SKM-1 treated with dmso at 0.1 percent for 144 hours (cell line): ENCODE data around the gene LRBA.
"Not testable (repeated sequence)": the region's sequence is repeated elsewhere in the genome, so short reads cannot be mapped to it uniquely, and the experiment has no call there.

Experiments
- DNase-seq: peaks from one replicate; lab custom pipeline; 2025; ENCODE audit not compliant: unreplicated experiment; lab: John Stamatoyannopoulos, UW

Gene LRBA

DNA sequence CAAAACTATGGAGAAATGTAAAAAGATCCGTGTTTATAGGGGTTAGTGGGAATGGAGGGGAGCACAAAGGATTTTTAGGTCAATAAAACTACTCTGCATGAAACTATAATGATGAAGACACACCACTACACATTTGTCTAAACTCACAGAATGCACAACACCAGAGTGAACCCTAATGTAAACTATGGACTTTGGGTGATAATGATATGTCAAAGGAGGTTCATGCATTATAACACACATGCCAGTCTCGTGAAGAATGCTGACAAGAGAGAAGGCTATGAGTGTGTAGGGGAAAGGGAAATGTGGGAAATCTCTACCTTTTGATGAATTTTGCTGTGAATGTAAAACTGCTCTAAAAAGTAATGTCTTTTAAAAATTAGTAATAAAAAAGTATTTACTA, 249.9 kb downstream of the LRBA start:
- DNase-seq, result no peak

- no peak for DNase-seq
Observed at GRCh38 chr4:150751648-150752047, 263.4 kb downstream of the LRBA start.

DNA sequence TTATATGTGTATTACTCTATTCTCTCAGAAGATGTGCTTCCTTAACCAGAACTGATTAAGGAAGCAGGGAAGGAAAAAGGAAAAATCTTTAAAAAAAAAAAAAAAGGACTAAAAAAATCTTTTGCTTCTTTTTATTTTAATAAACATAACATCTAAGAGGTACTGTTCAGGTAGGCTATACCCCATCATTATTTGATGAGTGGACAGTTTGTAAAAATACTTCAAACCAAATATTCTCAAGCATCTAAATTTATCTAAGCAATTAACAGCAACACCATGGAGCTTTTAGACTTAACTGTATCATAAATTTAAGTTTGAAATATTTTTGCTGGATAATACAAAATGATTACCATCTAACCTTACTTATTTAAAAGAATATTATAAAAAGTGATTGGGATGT, 264.3 kb downstream of the LRBA start:
- DNase-seq, result no peak

DNA sequence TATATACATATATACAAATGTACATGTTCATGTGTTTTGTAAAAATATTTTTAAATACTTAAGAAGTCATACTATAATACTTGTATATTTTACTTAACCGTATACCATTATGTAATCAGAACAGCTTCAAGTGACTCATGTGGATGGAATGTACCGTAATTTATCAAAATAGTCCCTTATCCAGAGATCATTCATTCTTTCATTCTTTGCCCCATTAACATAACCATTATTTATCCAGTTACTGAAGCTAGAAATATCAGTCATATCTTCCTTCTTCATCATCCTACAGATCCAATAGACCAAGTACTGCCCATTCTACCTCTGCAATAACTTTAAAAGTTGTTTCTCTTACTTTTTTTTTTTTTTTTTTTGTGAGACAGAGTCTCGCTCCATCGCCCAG, 268.9 kb downstream of the LRBA start:
- DNase-seq, result no peak

DNA sequence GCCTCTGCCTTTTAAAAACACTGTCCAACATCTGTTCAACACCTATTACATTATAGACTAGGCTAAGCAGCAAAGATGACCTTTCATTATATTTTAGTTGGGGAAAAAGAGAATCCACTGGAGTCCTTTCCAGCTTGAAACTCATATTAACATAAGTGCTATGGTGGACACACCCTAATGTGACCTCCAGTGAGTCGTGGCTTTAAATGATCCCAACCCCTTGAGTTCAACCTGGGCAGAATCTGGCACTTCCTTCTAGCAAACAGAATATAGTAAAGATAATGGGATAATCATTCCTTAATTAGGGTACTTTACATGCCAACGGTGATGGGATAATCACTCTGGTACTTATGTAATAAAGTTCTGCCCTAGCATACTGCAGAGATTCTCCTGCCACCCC, 270.5 kb downstream of the LRBA start:
- no peak for DNase-seq

- DNase-seq, result no peak
Observed at GRCh38 chr4:150743564-150744342, 271.3 kb downstream of the LRBA start.

- DNase-seq, result not testable (repeated sequence)
Observed at GRCh38 chr4:150742930-150743329, 272.2 kb downstream of the LRBA start.

DNA sequence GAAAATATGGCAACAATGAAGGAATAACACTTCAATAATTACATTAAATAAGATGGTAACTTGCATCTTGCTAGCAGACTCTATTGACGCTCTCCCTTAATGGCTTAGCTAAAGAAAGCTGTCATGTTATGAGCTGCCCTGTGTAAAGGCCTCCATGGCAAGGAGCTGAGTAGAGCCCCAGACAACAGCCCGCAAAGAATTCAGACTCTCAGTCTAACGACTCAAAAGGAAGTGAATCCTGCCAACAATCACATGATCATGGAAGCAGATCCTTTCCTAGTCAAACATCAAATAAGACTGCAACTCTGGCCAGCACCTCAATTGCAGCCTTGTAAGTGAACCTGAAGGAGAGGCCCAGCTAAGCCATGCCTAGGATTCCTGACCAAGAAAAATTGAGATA, 275.5 kb downstream of the LRBA start:
- DNase-seq, result no peak

GRCh38 chr4:150725957-150726523, 289.0 kb downstream of the LRBA start:
- DNase-seq, result no peak

DNA sequence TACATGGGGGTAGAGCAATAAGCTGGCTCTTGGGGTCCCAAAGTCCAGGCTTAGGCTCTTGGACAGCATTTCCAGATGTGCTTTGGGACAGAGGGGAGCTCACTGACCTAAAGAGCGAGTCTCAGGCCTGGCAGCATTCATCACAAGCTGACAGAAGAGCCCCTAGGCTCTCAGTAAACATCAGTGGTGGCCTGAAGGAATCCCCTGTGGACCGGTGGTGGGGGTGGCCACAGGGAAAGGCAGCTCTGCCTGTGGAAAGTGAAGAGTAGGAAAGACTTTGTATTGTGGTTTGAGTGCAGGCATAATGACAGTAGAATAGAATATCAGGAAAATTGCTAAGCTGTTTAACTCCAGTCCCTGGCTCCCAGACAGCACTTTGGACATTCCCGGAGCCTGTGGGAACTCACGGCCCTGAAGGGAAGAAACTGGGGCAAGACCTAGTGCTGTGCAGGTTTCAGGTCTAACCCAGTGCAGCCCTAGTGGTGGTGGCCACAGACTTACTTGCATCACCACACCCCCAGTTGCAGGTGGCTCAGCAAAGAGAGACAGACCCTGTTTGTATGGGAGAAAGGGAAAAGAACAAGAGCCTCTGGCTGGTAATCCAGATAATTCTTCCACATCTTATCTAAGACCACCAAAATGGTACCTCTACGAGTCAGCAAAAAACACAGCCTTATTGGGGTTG, 291.2 kb downstream of the LRBA start:
- no peak for DNase-seq

DNA sequence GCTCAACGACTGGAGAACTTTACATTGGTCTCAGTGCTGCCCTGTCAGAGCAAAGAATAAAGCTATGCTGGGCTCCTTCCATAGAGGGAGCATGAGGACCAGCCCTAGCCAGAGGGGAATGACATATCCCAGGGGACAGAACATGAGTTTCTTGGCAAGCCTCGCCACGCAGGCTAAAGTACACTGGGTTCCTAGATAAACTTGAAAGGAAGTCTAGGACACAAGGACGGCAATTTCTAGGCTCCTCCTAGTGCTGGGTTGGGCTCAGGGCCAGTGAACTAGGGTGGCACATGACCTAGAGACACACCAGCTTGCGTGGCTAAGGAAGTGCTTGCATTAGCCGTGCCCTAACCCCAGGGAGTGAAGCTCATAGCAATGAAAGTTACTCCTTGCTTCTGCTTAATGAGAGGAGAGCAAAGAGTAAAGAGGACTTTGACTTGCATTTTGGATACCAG, 292.1 kb downstream of the LRBA start:
- no peak for DNase-seq

DNA sequence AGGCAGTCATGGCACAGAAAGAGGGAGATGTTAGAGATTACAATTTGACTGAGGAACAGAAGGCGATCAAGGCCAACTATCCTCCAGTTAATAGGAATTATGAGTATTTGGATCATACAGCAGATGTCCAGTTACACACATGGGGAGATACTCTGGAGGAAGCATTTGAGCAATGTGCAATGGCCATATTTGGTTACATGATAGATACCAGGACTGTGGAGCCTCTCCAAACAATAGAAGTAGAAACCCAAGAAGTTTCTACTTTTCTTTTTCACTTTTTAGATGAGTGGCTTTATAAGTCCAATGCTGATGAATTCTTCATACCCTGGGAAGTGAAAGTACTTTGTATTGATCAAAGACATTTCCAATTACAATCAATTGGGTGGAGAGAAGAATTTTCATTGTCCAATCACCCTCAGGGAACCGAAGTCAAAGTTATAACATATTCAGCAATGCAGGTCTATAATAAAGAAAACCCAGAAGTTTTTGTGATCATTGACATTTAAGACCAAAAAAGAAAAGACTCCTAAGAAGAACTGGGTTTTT, 294.0 kb downstream of the LRBA start:
- no peak for DNase-seq

GRCh38 chr4:150717952-150718351, 297.1 kb downstream of the LRBA start:
- DNase-seq, result no peak

DNA sequence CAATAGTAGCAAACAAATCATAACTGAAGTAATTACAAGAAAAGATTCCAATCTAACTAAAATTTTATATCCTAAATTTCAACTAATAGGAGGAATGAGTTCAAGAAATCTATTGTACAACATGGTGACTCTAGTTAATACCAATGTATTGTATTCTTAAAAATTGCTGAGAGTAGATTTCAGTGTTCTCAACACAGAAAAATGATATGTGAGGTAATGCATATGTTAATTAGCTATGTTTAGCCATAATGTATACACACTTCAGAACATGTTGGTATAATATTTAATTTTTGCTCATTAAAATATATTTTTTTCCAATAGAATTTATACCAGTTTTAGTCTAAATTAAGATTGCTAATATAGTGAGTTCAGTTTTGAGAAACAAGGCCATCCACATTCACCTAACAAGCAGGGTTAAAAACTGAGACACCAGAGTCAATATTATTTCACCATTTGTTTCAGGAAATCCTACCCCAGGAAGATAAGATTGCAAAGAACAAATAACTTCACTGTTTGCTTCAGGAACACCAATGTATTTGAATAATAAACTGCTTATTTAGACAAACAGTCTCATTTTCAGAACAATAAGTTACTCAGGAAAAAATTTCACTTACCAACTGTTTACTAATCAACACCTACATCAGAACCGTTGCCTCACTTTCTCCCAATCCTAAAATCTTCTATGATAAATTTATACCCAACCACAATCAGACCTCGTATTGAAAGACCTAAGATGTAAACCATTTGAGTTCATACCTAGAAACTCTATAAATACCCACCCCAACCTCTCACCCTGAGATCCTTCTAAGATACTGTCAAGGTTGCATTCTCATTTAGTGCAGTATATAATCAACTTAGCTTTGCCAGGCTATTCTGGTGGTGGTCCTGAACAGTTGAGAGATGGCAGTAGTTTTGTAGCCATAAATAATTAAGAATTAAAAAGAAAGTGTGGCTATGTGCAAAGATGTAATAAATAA, 300.3 kb downstream of the LRBA start:
- no peak for DNase-seq

GRCh38 chr4:150713251-150713650, 301.8 kb downstream of the LRBA start:
- DNase-seq, result no peak

DNA sequence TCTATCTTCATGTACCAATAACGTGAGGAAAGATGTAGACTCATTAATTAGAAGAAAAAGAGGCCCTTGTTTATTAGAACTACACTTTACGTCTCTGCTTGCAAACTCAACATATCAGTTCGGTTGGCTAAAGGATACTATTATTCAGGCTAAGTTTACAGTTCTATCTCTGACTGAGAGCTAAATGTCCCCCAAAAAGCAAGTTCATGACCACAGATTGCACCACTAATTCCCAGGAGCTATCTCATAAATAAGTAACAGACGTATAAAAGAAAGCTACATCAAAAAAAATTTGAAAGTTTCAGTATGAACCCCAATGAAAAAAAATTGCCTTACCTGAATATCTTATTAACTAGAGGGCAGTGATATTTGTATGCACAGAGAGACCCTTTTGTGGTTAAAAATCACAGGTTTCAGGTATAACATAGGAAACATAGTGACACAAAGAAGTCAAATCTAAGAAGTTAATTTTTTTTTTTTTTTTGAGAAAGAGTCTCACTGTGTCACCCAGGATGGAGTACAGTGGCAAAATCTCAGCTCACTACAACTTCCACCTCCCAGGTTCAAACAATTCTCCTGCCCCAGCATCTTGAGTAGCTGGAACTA, 304.2 kb downstream of the LRBA start:
- DNase-seq, result no peak

- no peak for DNase-seq
Observed at GRCh38 chr4:150708004-150708403, 307.1 kb downstream of the LRBA start.

DNA sequence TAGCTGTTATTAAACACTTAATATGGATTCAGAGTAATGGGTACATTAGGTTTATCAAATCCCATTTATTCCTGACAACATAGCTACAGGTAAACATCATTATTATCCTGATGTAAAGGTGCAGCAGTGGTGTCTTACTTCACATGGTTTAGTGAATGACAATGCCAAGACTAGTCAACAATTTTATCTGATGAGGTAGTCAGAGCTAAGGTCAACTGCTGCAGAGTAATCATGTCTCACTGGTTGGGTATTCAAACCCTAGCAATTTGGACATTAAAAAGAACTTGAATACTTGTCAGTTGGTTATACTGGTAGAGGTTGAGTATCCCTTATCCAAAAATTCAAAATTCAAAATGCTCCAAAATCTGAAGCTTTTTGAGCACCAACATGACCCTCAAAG, 315.5 kb downstream of the LRBA start:
- DNase-seq, result no peak

DNA sequence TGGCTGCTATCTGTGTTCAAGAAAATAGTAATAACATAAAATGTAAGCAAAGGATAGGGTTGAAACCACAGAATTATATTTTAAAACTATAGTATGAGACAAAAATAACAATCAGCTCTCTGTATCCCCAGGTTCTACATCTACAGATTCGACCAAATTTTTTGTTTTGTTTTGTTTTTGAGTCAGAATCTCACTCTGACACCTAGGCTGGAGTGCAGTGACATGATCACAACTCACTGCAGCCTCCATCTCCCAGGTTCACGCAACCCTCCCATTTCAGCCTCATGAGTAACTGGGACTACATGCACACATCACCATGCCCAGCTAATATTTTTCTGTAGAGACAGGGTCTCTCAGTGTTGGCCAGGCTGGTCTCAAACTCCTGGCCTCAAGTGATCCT, 319.9 kb downstream of the LRBA start:
- no peak for DNase-seq

DNA sequence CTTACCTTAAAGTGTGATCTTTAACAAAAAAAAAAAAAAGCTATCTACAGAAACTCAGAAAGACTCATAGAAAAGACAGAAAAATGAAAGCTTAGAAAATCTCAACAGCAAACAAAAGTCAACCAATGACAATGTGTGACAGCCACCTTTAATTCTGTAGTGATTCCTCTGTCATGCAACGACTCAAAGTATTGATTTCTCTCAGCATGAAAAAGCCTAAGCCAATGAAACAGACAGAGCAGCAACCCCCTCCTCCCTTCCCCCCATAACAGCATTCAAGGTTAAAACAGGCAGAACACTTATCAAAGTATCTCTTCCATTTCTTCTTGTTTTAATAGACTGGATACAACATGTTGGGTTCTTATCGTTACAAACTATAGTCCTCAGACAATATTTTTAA, 320.6 kb downstream of the LRBA start:
- no peak for DNase-seq
